ENCODE results near the gene MEI1. TPM values are rescaled to one million over a fixed set of nuclear protein-coding genes. Genes with fewer than 3 reads are reported as not detected.

MEI1 gene
- total RNA-seq (ENCODE audit: unreplicated experiment): 0.64 TPM
- long read RNA-seq: 0 reads

- Mint-ChIP-seq H3K27ac (ENCODE audit: unreplicated experiment) (no peak within 1 kb of the TSS), H3K36me3 (ENCODE audit: unreplicated experiment) (no peaks in the 10 kb centered on the region), H3K4me1 (ENCODE audit: low read depth, unreplicated experiment) (peaks cover 1% of the 10 kb centered on the region), H3K27me3 (ENCODE audit: unreplicated experiment) (no peaks in the 10 kb centered on the region), H3K9me3 (ENCODE audit: unreplicated experiment) (no peaks in the 10 kb centered on the region), H3K4me3 (ENCODE audit: unreplicated experiment) (no peak within 1 kb of the TSS)
- DNase-seq: peak; percentile 56
- TF ChIP-seq, protein P1, sequence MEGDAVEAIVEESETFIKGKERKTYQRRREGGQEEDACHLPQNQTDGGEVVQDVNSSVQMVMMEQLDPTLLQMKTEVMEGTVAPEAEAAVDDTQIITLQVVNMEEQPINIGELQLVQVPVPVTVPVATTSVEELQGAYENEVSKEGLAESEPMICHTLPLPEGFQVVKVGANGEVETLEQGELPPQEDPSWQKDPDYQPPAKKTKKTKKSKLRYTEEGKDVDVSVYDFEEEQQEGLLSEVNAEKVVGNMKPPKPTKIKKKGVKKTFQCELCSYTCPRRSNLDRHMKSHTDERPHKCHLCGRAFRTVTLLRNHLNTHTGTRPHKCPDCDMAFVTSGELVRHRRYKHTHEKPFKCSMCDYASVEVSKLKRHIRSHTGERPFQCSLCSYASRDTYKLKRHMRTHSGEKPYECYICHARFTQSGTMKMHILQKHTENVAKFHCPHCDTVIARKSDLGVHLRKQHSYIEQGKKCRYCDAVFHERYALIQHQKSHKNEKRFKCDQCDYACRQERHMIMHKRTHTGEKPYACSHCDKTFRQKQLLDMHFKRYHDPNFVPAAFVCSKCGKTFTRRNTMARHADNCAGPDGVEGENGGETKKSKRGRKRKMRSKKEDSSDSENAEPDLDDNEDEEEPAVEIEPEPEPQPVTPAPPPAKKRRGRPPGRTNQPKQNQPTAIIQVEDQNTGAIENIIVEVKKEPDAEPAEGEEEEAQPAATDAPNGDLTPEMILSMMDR (IDR thresholded peaks at IDR 0.05; ENCODE audit: partially characterized antibody, unreplicated experiment): no peak
These were observed at the start of gene MEI1 for GRCh38 chr22:41699264-41700107. Gene MEI1 (plus strand): TSS chr22:41699503. CDS start chr22:41699539, 36 bp downstream.

DNA sequence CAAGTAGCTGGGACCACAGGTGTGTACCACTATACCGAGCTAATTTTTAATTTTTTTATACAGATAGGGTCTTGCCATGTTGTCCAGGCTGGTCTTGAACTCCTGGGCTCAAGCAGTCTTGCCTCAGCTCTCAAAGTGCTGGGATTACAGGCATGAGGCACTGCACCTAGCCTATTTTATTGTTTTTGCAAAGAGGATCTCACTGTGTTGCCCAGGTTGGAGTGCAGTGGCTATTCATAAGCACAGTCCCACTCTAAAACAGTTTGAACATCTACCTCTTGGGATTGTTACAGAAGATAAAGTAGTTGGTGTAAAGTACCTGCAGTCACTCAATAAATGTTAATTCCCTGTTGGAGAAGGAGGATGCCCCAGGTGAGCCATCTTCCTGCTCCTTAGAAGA lies 49.1 kb upstream of the MEI1 start:
- TF ChIP-seq, protein P1 (IDR thresholded peaks at IDR 0.05; ENCODE audit: partially characterized antibody, unreplicated experiment): no peak
- H3K27me3 Mint-ChIP-seq (ENCODE audit: unreplicated experiment): no peaks in the 10 kb centered on the region
- H3K4me3 Mint-ChIP-seq (ENCODE audit: unreplicated experiment): no peak overlapping the region
- DNase-seq: no peak
- H3K36me3 Mint-ChIP-seq (ENCODE audit: unreplicated experiment): no peaks in the 10 kb centered on the region
- no peaks in the 10 kb centered on the region for H3K4me1 Mint-ChIP-seq (ENCODE audit: low read depth, unreplicated experiment)
- H3K27ac Mint-ChIP-seq (ENCODE audit: unreplicated experiment): no peak overlapping the region
- no peaks in the 10 kb centered on the region for H3K9me3 Mint-ChIP-seq (ENCODE audit: unreplicated experiment)

GRCh38 chr22:41650821-41651220 lies 48.5 kb upstream of the MEI1 start:
- no peak for DNase-seq
- no peaks in the 10 kb centered on the region for H3K27me3 Mint-ChIP-seq (ENCODE audit: unreplicated experiment)
- H3K9me3 Mint-ChIP-seq (ENCODE audit: unreplicated experiment): no peaks in the 10 kb centered on the region
- H3K4me1 Mint-ChIP-seq (ENCODE audit: low read depth, unreplicated experiment): no peaks in the 10 kb centered on the region
- H3K27ac Mint-ChIP-seq (ENCODE audit: unreplicated experiment): no peak overlapping the region
- no peaks in the 10 kb centered on the region for H3K36me3 Mint-ChIP-seq (ENCODE audit: unreplicated experiment)
- TF ChIP-seq, protein P1 (IDR thresholded peaks at IDR 0.05; ENCODE audit: partially characterized antibody, unreplicated experiment): no peak
- no peak overlapping the region for H3K4me3 Mint-ChIP-seq (ENCODE audit: unreplicated experiment)

- no peaks in the 10 kb centered on the region for H3K27me3 Mint-ChIP-seq (ENCODE audit: unreplicated experiment)
- no peak for DNase-seq
- TF ChIP-seq, protein P1 (IDR thresholded peaks at IDR 0.05; ENCODE audit: partially characterized antibody, unreplicated experiment): no peak
- H3K36me3 Mint-ChIP-seq (ENCODE audit: unreplicated experiment): no peaks in the 10 kb centered on the region
- no peaks in the 10 kb centered on the region for H3K9me3 Mint-ChIP-seq (ENCODE audit: unreplicated experiment)
- no peak overlapping the region for H3K27ac Mint-ChIP-seq (ENCODE audit: unreplicated experiment)
- no peaks in the 10 kb centered on the region for H3K4me1 Mint-ChIP-seq (ENCODE audit: low read depth, unreplicated experiment)
- H3K4me3 Mint-ChIP-seq (ENCODE audit: unreplicated experiment): no peak overlapping the region
These were observed 45.0 kb upstream of the MEI1 start for GRCh38 chr22:41654322-41654721.

DNA sequence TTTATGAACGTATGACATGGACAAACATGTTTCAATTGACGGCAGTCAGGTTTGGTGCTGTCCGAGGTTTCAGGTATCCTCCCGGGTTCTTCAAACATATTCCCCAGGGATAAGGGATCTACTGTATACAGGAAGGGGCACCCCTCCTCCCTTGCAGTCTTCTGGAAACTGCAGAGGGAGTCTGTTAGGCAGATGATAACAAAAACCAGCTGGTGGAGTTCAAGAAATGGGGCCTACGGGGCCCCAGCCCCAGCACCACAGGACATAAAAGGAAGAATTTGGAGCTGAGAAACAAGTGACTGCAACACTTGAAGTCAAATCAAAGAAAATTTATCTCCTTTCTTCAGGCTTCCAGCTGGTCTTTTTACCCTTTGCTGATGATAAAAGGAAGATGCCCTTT lies 42.7 kb upstream of the MEI1 start:
- H3K27me3 Mint-ChIP-seq (ENCODE audit: unreplicated experiment): no peaks in the 10 kb centered on the region
- H3K27ac Mint-ChIP-seq (ENCODE audit: unreplicated experiment): no peak overlapping the region
- H3K4me1 Mint-ChIP-seq (ENCODE audit: low read depth, unreplicated experiment): no peaks in the 10 kb centered on the region

More for the DNA sequence above, 42.7 kb upstream of the MEI1 start:
- Mint-ChIP-seq H3K9me3 (ENCODE audit: unreplicated experiment) (no peaks in the 10 kb centered on the region), H3K4me3 (ENCODE audit: unreplicated experiment) (no peak overlapping the region), H3K36me3 (ENCODE audit: unreplicated experiment) (no peaks in the 10 kb centered on the region)
- TF ChIP-seq, protein P1 (IDR thresholded peaks at IDR 0.05; ENCODE audit: partially characterized antibody, unreplicated experiment): no peak
- no peak for DNase-seq

All from glutamatergic neuron (in vitro differentiated cells).